ENCODE measurements around the gene LILRB5. TPM values are rescaled to one million over a fixed set of nuclear protein-coding genes. Genes with fewer than 3 reads are reported as not detected.

Gene LILRB5
- total and polyA plus RNA-seq, 9 of the 15 experiments (the other 6 are each of a cell fraction or from before 2014, with no cell fraction given) = not detected

GRCh38 chr19:54207983-54208783 lies 48.9 kb downstream of the LILRB5 start (continued):
- TF ChIP-seq ZNF407 (IDR thresholded peaks at IDR 0.05; ENCODE audit: low read depth) = no peak
- TF ChIP-seq FOXP4 (CRISPR knock-in tag; IDR thresholded peaks at IDR 0.05; ENCODE audit: borderline replicate concordance) = no peak
- TF ChIP-seq E2F1 (CRISPR knock-in tag; IDR thresholded peaks at IDR 0.05) = 0 out of 2 replicates have a peak, but pooled peaks have one; percentile 42
- no peak for TF ChIP-seq SIX5 (IDR thresholded peaks at IDR 0.05; ENCODE audit: borderline replicate concordance in 1 of 2, insufficient read depth in 1 of 2, low read depth in 1 of 2, low read length in 2 of 2)
- TF ChIP-seq AFF1 (IDR thresholded peaks at IDR 0.05; ENCODE audit: low read depth in 1 of 2, partially characterized antibody in 2 of 2) = peak in 1 of 2 experiments; percentile 60
- no peak for TF ChIP-seq JUNB (CRISPR knock-in tag; conservative IDR thresholded peaks at IDR 0.05)
